Astrocyte (in vitro differentiated cells and primary cell): Measurements from ENCODE around the gene TBXAS1. TPM values are rescaled to one million over a fixed set of nuclear protein-coding genes. Genes with fewer than 3 reads are reported as not detected.

ENCODE experiments used
- DNase-seq: peaks from one replicate; pipeline ENCODE4 v3.0.0-alpha.2; 2010; ENCODE audit warnings: low read depth
- FAIRE-seq: peaks from 2 replicates; lab custom pipeline; 2011; peaks lifted over from hg19 to GRCh38; lab: Jason Lieb, UNC
- H2AFZ ChIP-seq: 2 replicates; pipeline ENCODE4 v1.6.0; 2012; ENCODE audit warnings: low read depth, low read length, inconsistent platforms
- H3K27ac ChIP-seq: 2 replicates; pipeline ENCODE4 v1.5.1; 2011; ENCODE audit warnings: low read depth, low read length, inconsistent platforms
- H3K27me3 ChIP-seq: 2 replicates; pipeline ENCODE4 v1.6.0; 2011; ENCODE audit warnings: low read length, inconsistent platforms; ENCODE audit not compliant: insufficient read depth
- H3K36me3 ChIP-seq: 2 replicates; pipeline ENCODE4 v1.5.1; 2011; ENCODE audit warnings: low read length, inconsistent platforms; ENCODE audit not compliant: insufficient read depth
- H3K4me1 ChIP-seq: 2 replicates; pipeline ENCODE4 v1.5.1; 2011; ENCODE audit warnings: low read length, inconsistent platforms; ENCODE audit not compliant: insufficient read depth
- H3K4me2 ChIP-seq: 2 replicates; pipeline ENCODE4 v1.6.0; 2012; ENCODE audit warnings: low read length, inconsistent platforms
- H3K4me3 ChIP-seq: 2 replicates; pipeline ENCODE4 v1.5.1; 2011; ENCODE audit warnings: low read depth, mild to moderate bottlenecking, low read length, inconsistent platforms; ENCODE audit not compliant: insufficient read depth
- H3K79me2 ChIP-seq: 2 replicates; pipeline ENCODE4 v1.6.0; 2012; ENCODE audit warnings: mild to moderate bottlenecking, low read length, inconsistent platforms; ENCODE audit not compliant: insufficient read depth
- H3K9ac ChIP-seq: 2 replicates; pipeline ENCODE4 v1.6.0; 2012; ENCODE audit warnings: mild to moderate bottlenecking, low read length, inconsistent platforms
- H3K9me3 ChIP-seq: 2 replicates; pipeline ENCODE4 v1.5.1; 2012; ENCODE audit warnings: low read depth, mild to moderate bottlenecking, low read length, inconsistent platforms; ENCODE audit not compliant: insufficient read depth
- H4K20me1 ChIP-seq: 2 replicates; pipeline ENCODE4 v1.6.0; 2012; ENCODE audit warnings: low read length, inconsistent platforms; ENCODE audit not compliant: insufficient read depth
- H3K27ac Mint-ChIP-seq: one replicate; pipeline ENCODE4 v1.8.0; 2021; ENCODE audit warnings: mild to moderate bottlenecking, mixed read lengths; ENCODE audit not compliant: unreplicated experiment
- H3K27me3 Mint-ChIP-seq: one replicate; pipeline ENCODE4 v1.8.0; 2021; ENCODE audit warnings: low read depth, mixed read lengths; ENCODE audit not compliant: unreplicated experiment
- H3K36me3 Mint-ChIP-seq: one replicate; pipeline ENCODE4 v1.8.0; 2021; ENCODE audit warnings: low read depth, mixed read lengths; ENCODE audit not compliant: unreplicated experiment
- H3K4me1 Mint-ChIP-seq: one replicate; pipeline ENCODE4 v1.8.0; 2021; ENCODE audit warnings: low read depth, mixed read lengths; ENCODE audit not compliant: unreplicated experiment
- H3K4me3 Mint-ChIP-seq: one replicate; pipeline ENCODE4 v1.8.0; 2021; ENCODE audit warnings: mild to moderate bottlenecking, moderate library complexity, mixed read lengths; ENCODE audit not compliant: unreplicated experiment
- H3K9me3 Mint-ChIP-seq: one replicate; pipeline ENCODE4 v1.8.0; 2021; ENCODE audit warnings: mild to moderate bottlenecking, mixed read lengths; ENCODE audit not compliant: unreplicated experiment
- EZH2 ChIP-seq: IDR thresholded peaks from 2 replicates; pipeline ENCODE4 v1.6.1; 2012; ENCODE audit warnings: mild to moderate bottlenecking, low read length, inconsistent platforms; ENCODE audit not compliant: insufficient read depth
- total RNA-seq: library from RNA; stranded (reverse); gene quantifications from 2 replicates; pipeline ENCODE4 v1.2.1, GENCODE V29; 2021
- TF ChIP-seq, protein P1 (sequence below): IDR thresholded peaks from 2 replicates; pipeline ENCODE4 v1.5.1; 2011; ENCODE audit warnings: low read depth, mild to moderate bottlenecking, inconsistent platforms, low read length, moderate library complexity; ENCODE audit not compliant: insufficient read depth

Gene TBXAS1
- total RNA-seq, 1 donor from 2014 or later, result 1.1 TPM

DNA sequence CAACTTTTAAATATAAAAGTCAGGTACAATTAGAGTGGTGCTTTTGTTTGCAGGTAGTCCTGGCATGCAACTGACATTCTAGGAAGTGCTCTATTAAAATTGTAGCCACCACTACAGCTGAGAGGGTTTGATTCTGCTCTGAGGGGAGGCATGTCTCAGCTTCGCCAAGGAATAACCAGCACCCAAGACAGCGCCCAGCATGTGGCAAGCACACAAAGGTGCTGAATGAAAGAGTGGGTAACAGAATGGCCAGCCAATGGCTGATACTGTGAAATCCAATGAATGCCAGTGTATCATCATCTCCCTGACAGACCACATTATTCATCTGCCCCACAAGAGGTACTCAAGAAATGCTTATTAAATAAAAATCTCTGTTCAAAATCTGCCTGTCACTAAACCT, 226.8 kb downstream of the TBXAS1 start:
- no peak overlapping the region for H3K4me3 ChIP-seq
- Mint-ChIP-seq H3K36me3 (peaks cover 50% of the 10 kb centered on the region), H3K4me3 (no peak overlapping the region), H3K27ac (no peak overlapping the region), H3K9me3 (no peaks in the 10 kb centered on the region), H3K27me3 (no peaks in the 10 kb centered on the region), H3K4me1 (peaks cover 32% of the 10 kb centered on the region)
- no peaks in the 10 kb centered on the region for H3K79me2 ChIP-seq
- DNase-seq, result no peak
- H3K36me3 ChIP-seq, result no peaks in the 10 kb centered on the region
- H3K9me3 ChIP-seq, result no peaks in the 10 kb centered on the region
- no peaks in the 10 kb centered on the region for H3K27me3 ChIP-seq
- no peak overlapping the region for H3K27ac ChIP-seq
- no peak overlapping the region for H3K4me2 ChIP-seq
- no peak for FAIRE-seq
- peaks cover 10% of the 10 kb centered on the region for H4K20me1 ChIP-seq
- no peak overlapping the region for H3K9ac ChIP-seq
- H3K4me1 ChIP-seq, result peaks cover 17% of the 10 kb centered on the region
- no peak for TF ChIP-seq EZH2
- TF ChIP-seq, protein P1, sequence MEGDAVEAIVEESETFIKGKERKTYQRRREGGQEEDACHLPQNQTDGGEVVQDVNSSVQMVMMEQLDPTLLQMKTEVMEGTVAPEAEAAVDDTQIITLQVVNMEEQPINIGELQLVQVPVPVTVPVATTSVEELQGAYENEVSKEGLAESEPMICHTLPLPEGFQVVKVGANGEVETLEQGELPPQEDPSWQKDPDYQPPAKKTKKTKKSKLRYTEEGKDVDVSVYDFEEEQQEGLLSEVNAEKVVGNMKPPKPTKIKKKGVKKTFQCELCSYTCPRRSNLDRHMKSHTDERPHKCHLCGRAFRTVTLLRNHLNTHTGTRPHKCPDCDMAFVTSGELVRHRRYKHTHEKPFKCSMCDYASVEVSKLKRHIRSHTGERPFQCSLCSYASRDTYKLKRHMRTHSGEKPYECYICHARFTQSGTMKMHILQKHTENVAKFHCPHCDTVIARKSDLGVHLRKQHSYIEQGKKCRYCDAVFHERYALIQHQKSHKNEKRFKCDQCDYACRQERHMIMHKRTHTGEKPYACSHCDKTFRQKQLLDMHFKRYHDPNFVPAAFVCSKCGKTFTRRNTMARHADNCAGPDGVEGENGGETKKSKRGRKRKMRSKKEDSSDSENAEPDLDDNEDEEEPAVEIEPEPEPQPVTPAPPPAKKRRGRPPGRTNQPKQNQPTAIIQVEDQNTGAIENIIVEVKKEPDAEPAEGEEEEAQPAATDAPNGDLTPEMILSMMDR, result no peak
- H2AFZ ChIP-seq, result no peak overlapping the region

DNA sequence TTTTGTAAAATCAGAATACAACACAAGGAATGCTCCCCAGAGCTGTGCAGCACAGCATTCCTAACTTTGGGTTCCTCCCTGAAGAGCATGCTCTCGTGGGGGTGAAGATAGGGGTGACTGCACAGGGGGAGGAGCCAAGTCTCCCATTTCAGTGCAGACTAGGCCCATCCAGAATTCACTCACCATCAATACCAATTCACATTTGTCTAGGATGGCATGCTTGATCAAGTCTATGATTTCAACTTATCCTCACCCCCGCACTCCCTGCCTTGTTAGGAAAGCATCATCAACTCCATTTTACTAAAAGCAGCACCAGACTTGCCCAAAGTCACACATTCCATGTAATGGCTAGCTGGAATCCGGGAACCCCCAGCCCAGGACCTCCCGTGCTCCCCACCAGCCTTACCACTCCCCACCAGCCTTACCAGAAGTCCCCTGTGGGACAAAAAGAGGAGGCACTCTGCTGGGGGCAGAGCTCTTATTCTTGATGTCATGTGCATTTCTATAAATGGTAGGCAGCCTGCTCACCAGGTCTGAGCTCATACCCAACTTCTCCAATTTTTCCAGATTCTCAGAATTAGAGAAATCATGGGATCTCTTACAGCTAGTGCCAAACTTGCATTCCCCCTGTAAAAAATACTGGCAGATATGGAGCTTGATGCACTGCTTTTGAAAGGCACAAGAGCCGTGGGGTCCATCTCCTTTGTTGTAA, 227.5 kb downstream of the TBXAS1 start:
- Histone ChIP-seq H3K9me3 (no peaks in the 10 kb centered on the region), H3K4me3 (no peak overlapping the region), H3K9ac (no peak overlapping the region), H3K4me1 (peaks cover 17% of the 10 kb centered on the region), H3K36me3 (no peaks in the 10 kb centered on the region), H3K27ac (no peak overlapping the region), H2AFZ (no peak overlapping the region), H3K4me2 (no peak overlapping the region), H3K27me3 (no peaks in the 10 kb centered on the region), H3K79me2 (no peaks in the 10 kb centered on the region), H4K20me1 (peaks cover 15% of the 10 kb centered on the region)
- DNase-seq (no peak), FAIRE-seq (no peak)
- H3K27me3 Mint-ChIP-seq, result no peaks in the 10 kb centered on the region
- TF ChIP-seq, protein P1, result no peak
- no peak for TF ChIP-seq EZH2
- H3K27ac Mint-ChIP-seq, result no peak overlapping the region
- peaks cover 40% of the 10 kb centered on the region for H3K4me1 Mint-ChIP-seq
- no peak overlapping the region for H3K4me3 Mint-ChIP-seq
- H3K9me3 Mint-ChIP-seq, result no peaks in the 10 kb centered on the region
- peaks cover 48% of the 10 kb centered on the region for H3K36me3 Mint-ChIP-seq

DNA sequence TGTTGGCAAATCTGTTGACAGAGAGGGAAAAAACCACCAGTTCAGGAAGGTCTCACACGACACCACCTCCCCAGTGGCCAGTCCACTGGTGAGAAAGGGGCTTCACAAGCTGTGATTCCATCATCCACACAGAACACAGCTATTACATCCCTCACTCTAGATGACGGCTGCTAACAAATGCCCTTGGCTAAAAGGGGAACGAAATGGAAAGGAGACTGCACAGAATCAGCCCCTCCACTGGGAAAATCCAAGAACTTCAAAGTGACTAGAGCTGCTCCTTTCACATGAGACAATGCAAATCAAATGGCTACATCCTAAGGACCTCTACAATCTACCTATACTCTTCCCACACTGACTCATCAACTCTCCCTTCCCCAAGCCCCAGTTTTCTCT, 228.1 kb downstream of the TBXAS1 start:
- TF ChIP-seq EZH2, result no peak
- TF ChIP-seq, protein P1, result no peak
- peaks cover 15% of the 10 kb centered on the region for H4K20me1 ChIP-seq
- H3K79me2 ChIP-seq, result no peaks in the 10 kb centered on the region
- no peak overlapping the region for H3K4me3 Mint-ChIP-seq
- no peaks in the 10 kb centered on the region for H3K36me3 ChIP-seq
- no peak overlapping the region for H3K9ac ChIP-seq
- no peak for FAIRE-seq
- H3K4me1 ChIP-seq, result peaks cover 17% of the 10 kb centered on the region
- H3K9me3 Mint-ChIP-seq, result no peaks in the 10 kb centered on the region
- no peak overlapping the region for H3K4me2 ChIP-seq
- H3K36me3 Mint-ChIP-seq, result peaks cover 44% of the 10 kb centered on the region
- H3K27ac ChIP-seq, result no peak overlapping the region
- H3K4me3 ChIP-seq, result no peak overlapping the region
- H3K9me3 ChIP-seq, result no peaks in the 10 kb centered on the region
- no peaks in the 10 kb centered on the region for H3K27me3 ChIP-seq
- H2AFZ ChIP-seq, result no peak overlapping the region
- H3K27ac Mint-ChIP-seq, result no peak overlapping the region
- DNase-seq, result no peak
- no peaks in the 10 kb centered on the region for H3K27me3 Mint-ChIP-seq
- peaks cover 41% of the 10 kb centered on the region for H3K4me1 Mint-ChIP-seq
